Liver (tissue), 3 donors: ENCODE data around the gene ELOF1.

Experiments used
- ATF3 ChIP-seq: IDR thresholded peaks from 2 replicates; pipeline ENCODE4 v1.6.1; 2016; ENCODE audit warnings: antibody characterized with exemption
- CTCF ChIP-seq: fragments of 150-350 bp; IDR thresholded peaks from 2 replicates; pipeline ENCODE4 v1.5.1; 2017; ENCODE audit warnings: improper control_type of control experiment, low read depth, low read length; ENCODE audit not compliant: missing input control
- EGR1 ChIP-seq, 2 donors: IDR thresholded peaks; 2 replicates each; pipeline ENCODE4 v1.6.1; 2016 to 2018; ENCODE audit warnings: antibody characterized with exemption in 2 of 2, low read depth in 2 of 2
- GABPA ChIP-seq, 2 donors: IDR thresholded peaks in 1 of 2; conservative IDR thresholded peaks in 1 of 2; 2 replicates each; pipeline ENCODE4 v1.6.1; 2016; ENCODE audit warnings: antibody characterized with exemption in 2 of 2, mild to moderate bottlenecking in 1 of 2, moderate library complexity in 1 of 2
- JUND ChIP-seq, 2 donors: IDR thresholded peaks; 2 replicates each; pipeline ENCODE4 v1.6.1; 2016; ENCODE audit warnings: antibody characterized with exemption in 2 of 2
- MAX ChIP-seq: IDR thresholded peaks from 2 replicates; pipeline ENCODE4 v1.6.1; 2016; ENCODE audit warnings: antibody characterized with exemption
- REST ChIP-seq: IDR thresholded peaks from 2 replicates; pipeline ENCODE4 v1.6.1; 2016; ENCODE audit warnings: antibody characterized with exemption, mild to moderate bottlenecking
- RXRA ChIP-seq, 2 donors: IDR thresholded peaks; 2 replicates each; pipeline ENCODE4 v1.6.1; 2017 to 2018; ENCODE audit warnings: antibody characterized with exemption in 2 of 2, mild to moderate bottlenecking in 1 of 2
- TAF1 ChIP-seq: conservative IDR thresholded peaks from 2 replicates; pipeline ENCODE4 v1.6.1; 2016; ENCODE audit warnings: antibody characterized with exemption, mild to moderate bottlenecking
- YY1 ChIP-seq: IDR thresholded peaks from 2 replicates; pipeline ENCODE4 v1.6.1; 2016; ENCODE audit warnings: antibody characterized with exemption, mild to moderate bottlenecking
- ZBTB33 ChIP-seq: IDR thresholded peaks from 2 replicates; pipeline ENCODE4 v1.6.1; 2016; ENCODE audit warnings: antibody characterized with exemption
- donor health status: healthy.
- donor health status: healthy.

- TF ChIP-seq ZBTB33 (no peak), CTCF (no peak), ATF3 (no peak), TAF1 (no peak), JUND (IDR thresholded peaks at IDR 0.05) (no peak), RXRA (IDR thresholded peaks at IDR 0.05) (no peak), GABPA (IDR thresholded peaks at IDR 0.05 in 1 of 2, conservative IDR thresholded peaks at IDR 0.05 in 1 of 2) (no peak), EGR1 (IDR thresholded peaks at IDR 0.05; ENCODE audit: low read depth in 2 of 2) (no peak), REST (no peak), YY1 (no peak), MAX (no peak)
Observed at GRCh38 chr19:11577451-11578257, 18.6 kb upstream of the ELOF1 start, which contains the start of gene ACP5.
